HepG2 (cell line): ENCODE results near the gene PDCL3. TPM values are rescaled to one million over a fixed set of nuclear protein-coding genes. Genes with fewer than 3 reads are reported as not detected.

ENCODE experiments used
- AGO2 ChIP-seq: fragments of 200-400 bp; formaldehyde crosslinking; optimal IDR thresholded peaks from 2 replicates; pipeline ENCODE3; 2017; ENCODE audit warnings: mild to moderate bottlenecking, low read depth, low read length, moderate library complexity
- DNMT3B ChIP-seq: conservative IDR thresholded peaks from 2 replicates; pipeline ENCODE4 v1.6.1; 2016; ENCODE audit warnings: missing biosample characterization, control low read depth
- FOXJ3 ChIP-seq: sonication (generic); formaldehyde crosslinking; IDR thresholded peaks from 2 replicates; pipeline ENCODE4 v1.4.0; 2020; ENCODE audit warnings: missing genetic modification reagents, mild to moderate bottlenecking, borderline replicate concordance
- HBP1 ChIP-seq: IDR thresholded peaks from 2 replicates; pipeline ENCODE4 v1.6.1; 2016; ENCODE audit warnings: low read depth, control low read depth
- HNRNPH1 ChIP-seq: fragments of 200-400 bp; formaldehyde crosslinking; optimal IDR thresholded peaks from 2 replicates; pipeline ENCODE3; 2017; ENCODE audit warnings: mild to moderate bottlenecking, low read depth, low read length
- HNRNPL ChIP-seq: fragments of 200-400 bp; formaldehyde crosslinking; IDR thresholded peaks from 2 replicates; pipeline ENCODE4 v1.6.1; 2017; ENCODE audit warnings: mild to moderate bottlenecking, low read depth, low read length
- HNRNPUL1 ChIP-seq: fragments of 200-400 bp; formaldehyde crosslinking; IDR thresholded peaks from 2 replicates; pipeline ENCODE4 v1.6.1; 2017; ENCODE audit warnings: low read depth, mild to moderate bottlenecking, low read length, moderate library complexity
- HOXD1 ChIP-seq: sonication (generic); formaldehyde crosslinking; IDR thresholded peaks from 2 replicates; pipeline ENCODE4 v1.5.0; 2020; ENCODE audit warnings: missing genetic modification reagents
- KDM1A ChIP-seq: IDR thresholded peaks from 2 replicates; pipeline ENCODE4 v1.6.1; 2016; ENCODE audit warnings: missing compliant biosample characterization
- MYPOP ChIP-seq: sonication (generic); formaldehyde crosslinking; IDR thresholded peaks from 2 replicates; pipeline ENCODE4 v1.8.1; 2023; ENCODE audit warnings: mild to moderate bottlenecking, moderate library complexity, missing genetic modification reagents
- NCOR1 ChIP-seq: fragments of 200-600 bp; sonication (generic); IDR thresholded peaks from 2 replicates; pipeline ENCODE4 v1.7.0; 2017; ENCODE audit warnings: antibody characterized with exemption, low read length, borderline replicate concordance
- POLR2AphosphoS5 ChIP-seq: IDR thresholded peaks from 2 replicates; pipeline ENCODE4 v1.6.1; 2012; ENCODE audit warnings: low read depth, low read length
- RFX5 ChIP-seq: IDR thresholded peaks from 2 replicates; pipeline ENCODE4 v1.6.1; 2011; ENCODE audit warnings: low read depth, low read length, improper control_type of control experiment
- SMAD9 ChIP-seq: sonication (generic); formaldehyde crosslinking; IDR thresholded peaks from 2 replicates; pipeline ENCODE4 v1.5.1; 2020; ENCODE audit warnings: mild to moderate bottlenecking, missing genetic modification reagents
- SOX6 ChIP-seq, 2 experiments: fragments of 450-650 bp in 1 of 2; sonication (generic) in 1 of 2; formaldehyde crosslinking in 1 of 2; IDR thresholded peaks; 2 replicates each; pipeline versions ENCODE4 v1.4.0 to v1.6.1; 2017 to 2020; ENCODE audit warnings: antibody characterized with exemption in 1 of 2, mild to moderate bottlenecking in 1 of 2, missing genetic modification reagents in 1 of 2
- TEAD3 ChIP-seq: optimal IDR thresholded peaks from 2 replicates; pipeline ENCODE3; 2016; ENCODE audit warnings: borderline replicate concordance
- WIZ ChIP-seq: sonication (generic); formaldehyde crosslinking; IDR thresholded peaks from 2 replicates; pipeline ENCODE4 v1.5.1; 2020; ENCODE audit warnings: mild to moderate bottlenecking, missing genetic modification reagents
- ZNF230 ChIP-seq: sonication (generic); formaldehyde crosslinking; IDR thresholded peaks from 2 replicates; pipeline ENCODE4 v1.4.0; 2020; ENCODE audit warnings: mild to moderate bottlenecking, missing genetic modification reagents
- ZNF3 ChIP-seq: IDR thresholded peaks from 2 replicates; pipeline ENCODE4 v1.7.0; 2017; ENCODE audit warnings: inconsistent platforms
- ZNF614 ChIP-seq: IDR thresholded peaks from 2 replicates; pipeline ENCODE4 v1.6.1; 2018; ENCODE audit warnings: missing biosample characterization, missing genetic modification reagents, inconsistent platforms, borderline replicate concordance
- ZNF615 ChIP-seq: sonication (generic); formaldehyde crosslinking; IDR thresholded peaks from 2 replicates; pipeline ENCODE4 v1.5.0; 2020; ENCODE audit warnings: mild to moderate bottlenecking, missing genetic modification reagents, borderline replicate concordance
- polyA plus RNA-seq, 8 experiments: library from polyadenylated mRNA; depleted of rRNA in 3 of 8; stranded (reverse) in 7 of 8; unstranded in 1 of 8; fragments of >200 nt; fragmentation: Illumina TruSeq in 4 of 8; extraction: Trizol in 4 of 8; gene quantifications; 2 replicates each; pipeline versions ENCODE4 v1.2.1 to v1.2.3, GENCODE V29; 2011 to 2016; ENCODE audit warnings: low read depth in 4 of 8, missing spikeins in 1 of 8, mixed read lengths in 1 of 8; ENCODE audit not compliant: insufficient read depth in 1 of 8
- total RNA-seq, 5 experiments: library from RNA; depleted of rRNA; stranded (reverse); fragments of >200 nt; fragmentation: Illumina TruSeq; extraction: Trizol; gene quantifications; 2 replicates each; pipeline ENCODE4 v1.2.3, GENCODE V29; 2016; ENCODE audit warnings: low read depth in 1 of 5
- TF ChIP-seq, protein P1 (sequence below): sonication (generic); formaldehyde crosslinking; conservative IDR thresholded peaks from 2 replicates; pipeline ENCODE4 v1.5.0; 2020; ENCODE audit warnings: missing genetic modification reagents
- TF ChIP-seq, protein P2 (sequence below): sonication (generic); formaldehyde crosslinking; IDR thresholded peaks from 2 replicates; pipeline ENCODE4 v1.5.0; 2020; ENCODE audit warnings: mild to moderate bottlenecking, missing genetic modification reagents, moderate library complexity
- TF ChIP-seq, protein P3 (sequence below): IDR thresholded peaks from 2 replicates; pipeline ENCODE4 v1.6.1; 2018; ENCODE audit warnings: missing genetic modification reagents, mild to moderate bottlenecking, missing compliant biosample characterization

Gene PDCL3
- total and polyA plus RNA-seq, 2 of the 13 experiments (the other 11 are each of a cell fraction or from before 2014, with no cell fraction given): 14.4 to 24.4 TPM

GRCh38 chr2:100562613-100563406, at the start of gene PDCL3 (continued):
- no peak for TF ChIP-seq HBP1 (CRISPR knock-in tag)
- peak; percentile 85 for TF ChIP-seq POLR2AphosphoS5
- TF ChIP-seq HNRNPH1: no peak
- no peak for TF ChIP-seq WIZ (CRISPR knock-in tag)
- TF ChIP-seq, protein P1, sequence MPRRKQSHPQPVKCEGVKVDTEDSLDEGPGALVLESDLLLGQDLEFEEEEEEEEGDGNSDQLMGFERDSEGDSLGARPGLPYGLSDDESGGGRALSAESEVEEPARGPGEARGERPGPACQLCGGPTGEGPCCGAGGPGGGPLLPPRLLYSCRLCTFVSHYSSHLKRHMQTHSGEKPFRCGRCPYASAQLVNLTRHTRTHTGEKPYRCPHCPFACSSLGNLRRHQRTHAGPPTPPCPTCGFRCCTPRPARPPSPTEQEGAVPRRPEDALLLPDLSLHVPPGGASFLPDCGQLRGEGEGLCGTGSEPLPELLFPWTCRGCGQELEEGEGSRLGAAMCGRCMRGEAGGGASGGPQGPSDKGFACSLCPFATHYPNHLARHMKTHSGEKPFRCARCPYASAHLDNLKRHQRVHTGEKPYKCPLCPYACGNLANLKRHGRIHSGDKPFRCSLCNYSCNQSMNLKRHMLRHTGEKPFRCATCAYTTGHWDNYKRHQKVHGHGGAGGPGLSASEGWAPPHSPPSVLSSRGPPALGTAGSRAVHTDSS (CRISPR knock-in tag): no peak
- TF ChIP-seq FOXJ3 (CRISPR knock-in tag): no peak
- no peak; the same call in 1 of the 2 replicates for TF ChIP-seq SMAD9 (CRISPR knock-in tag)
- no peak for TF ChIP-seq SOX6 (IDR thresholded peaks at IDR 0.05)
- TF ChIP-seq SOX6 (CRISPR knock-in tag; IDR thresholded peaks at IDR 0.05): peak; percentile 68
- TF ChIP-seq NCOR1: peak; percentile 49; the same call in 1 of the 2 replicates
- peak; percentile 39 for TF ChIP-seq TEAD3 (CRISPR knock-in tag)
- TF ChIP-seq MYPOP (CRISPR knock-in tag): peak; percentile 89; the same call in 1 of the 2 replicates
- TF ChIP-seq KDM1A (CRISPR knock-in tag): no peak
- no peak for TF ChIP-seq DNMT3B
- TF ChIP-seq HNRNPL: no peak
- TF ChIP-seq AGO2: peak; percentile 70
- TF ChIP-seq HNRNPUL1: no peak
- TF ChIP-seq ZNF3 (CRISPR knock-in tag): no peak
- 0 out of 2 replicates have a peak, but pooled peaks have one; percentile 21 for TF ChIP-seq ZNF614 (CRISPR knock-in tag)
- TF ChIP-seq RFX5: no peak
- no peak for TF ChIP-seq ZNF615
- peak; percentile 62 for TF ChIP-seq ZNF230 (CRISPR knock-in tag)
- TF ChIP-seq HOXD1: 0 out of 2 replicates have a peak, but pooled peaks have one; percentile 29
- TF ChIP-seq, protein P2, sequence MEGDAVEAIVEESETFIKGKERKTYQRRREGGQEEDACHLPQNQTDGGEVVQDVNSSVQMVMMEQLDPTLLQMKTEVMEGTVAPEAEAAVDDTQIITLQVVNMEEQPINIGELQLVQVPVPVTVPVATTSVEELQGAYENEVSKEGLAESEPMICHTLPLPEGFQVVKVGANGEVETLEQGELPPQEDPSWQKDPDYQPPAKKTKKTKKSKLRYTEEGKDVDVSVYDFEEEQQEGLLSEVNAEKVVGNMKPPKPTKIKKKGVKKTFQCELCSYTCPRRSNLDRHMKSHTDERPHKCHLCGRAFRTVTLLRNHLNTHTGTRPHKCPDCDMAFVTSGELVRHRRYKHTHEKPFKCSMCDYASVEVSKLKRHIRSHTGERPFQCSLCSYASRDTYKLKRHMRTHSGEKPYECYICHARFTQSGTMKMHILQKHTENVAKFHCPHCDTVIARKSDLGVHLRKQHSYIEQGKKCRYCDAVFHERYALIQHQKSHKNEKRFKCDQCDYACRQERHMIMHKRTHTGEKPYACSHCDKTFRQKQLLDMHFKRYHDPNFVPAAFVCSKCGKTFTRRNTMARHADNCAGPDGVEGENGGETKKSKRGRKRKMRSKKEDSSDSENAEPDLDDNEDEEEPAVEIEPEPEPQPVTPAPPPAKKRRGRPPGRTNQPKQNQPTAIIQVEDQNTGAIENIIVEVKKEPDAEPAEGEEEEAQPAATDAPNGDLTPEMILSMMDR (CRISPR knock-in tag): peak; percentile 64
- TF ChIP-seq, protein P3, sequence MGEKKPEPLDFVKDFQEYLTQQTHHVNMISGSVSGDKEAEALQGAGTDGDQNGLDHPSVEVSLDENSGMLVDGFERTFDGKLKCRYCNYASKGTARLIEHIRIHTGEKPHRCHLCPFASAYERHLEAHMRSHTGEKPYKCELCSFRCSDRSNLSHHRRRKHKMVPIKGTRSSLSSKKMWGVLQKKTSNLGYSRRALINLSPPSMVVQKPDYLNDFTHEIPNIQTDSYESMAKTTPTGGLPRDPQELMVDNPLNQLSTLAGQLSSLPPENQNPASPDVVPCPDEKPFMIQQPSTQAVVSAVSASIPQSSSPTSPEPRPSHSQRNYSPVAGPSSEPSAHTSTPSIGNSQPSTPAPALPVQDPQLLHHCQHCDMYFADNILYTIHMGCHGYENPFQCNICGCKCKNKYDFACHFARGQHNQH (CRISPR knock-in tag): no peak; the same call in none of the 2 replicates
